Panc1 (cell line): ENCODE results near the gene LRMDA. TPM values are rescaled to one million over a fixed set of nuclear protein-coding genes. Genes with fewer than 3 reads are reported as not detected.

ENCODE experiments used
- ATAC-seq: fragments of 200-7000 bp; cut with Tn5 transposase; 2 replicates; pipeline ENCODE4 v1.9.1; 2020; ENCODE audit warnings: mild to moderate bottlenecking, moderate library complexity
- BruUV-seq: library from RNA; stranded (reverse); fragments of 400-500 nt; replicated peaks from 2 replicates; lab custom pipeline; 2021; lab: Mats Ljungman, UMichigan
- CTCF ChIA-PET: fragments of 300-600 bp; sonication (Branson Sonifier 250); formaldehyde crosslinking; loops from one replicate; lab custom pipeline; 2022; ENCODE audit warnings: antibody characterized with exemption; lab: Charles Lee
- POLR2A ChIA-PET: fragments of 300-600 bp; sonication (Branson Sonifier 250); formaldehyde crosslinking; loops from one replicate; lab custom pipeline; 2022; ENCODE audit warnings: antibody characterized with exemption; lab: Charles Lee
- DNase-seq: peaks from one replicate; pipeline ENCODE4 v3.0.0-alpha.2; 2010; ENCODE audit warnings: low read depth, low spot score
- H3K27ac ChIP-seq: 2 replicates; pipeline ENCODE4 v1.5.1; 2011; ENCODE audit warnings: mild to moderate bottlenecking, low read length, inconsistent platforms
- H3K27me3 ChIP-seq: fragments of 200-500 bp; sonication (Bioruptor generic); 2 replicates; pipeline ENCODE4 v1.6.0; 2014; ENCODE audit warnings: low read length, inconsistent platforms; ENCODE audit not compliant: control insufficient read depth, insufficient read depth
- H3K36me3 ChIP-seq: fragments of 200-500 bp; sonication (Bioruptor generic); 2 replicates; pipeline ENCODE4 v1.5.1; 2014; ENCODE audit warnings: inconsistent platforms, mild to moderate bottlenecking, low read length, moderate library complexity; ENCODE audit not compliant: control insufficient read depth, insufficient read depth
- H3K4me1 ChIP-seq: 2 replicates; pipeline ENCODE4 v1.5.1; 2011; ENCODE audit warnings: inconsistent platforms, mild to moderate bottlenecking, low read length, moderate library complexity; ENCODE audit not compliant: control insufficient read depth, insufficient read depth
- H3K4me3 ChIP-seq, 2 experiments: 2 replicates each; pipeline ENCODE4 v1.5.1; 2011 to 2012; ENCODE audit warnings: low read depth in 2 of 2, low read length in 2 of 2, mild to moderate bottlenecking in 2 of 2, inconsistent platforms in 1 of 2, moderate library complexity in 1 of 2
- H3K9me3 ChIP-seq: fragments of 200-500 bp; sonication (Bioruptor generic); 2 replicates; pipeline ENCODE4 v1.5.1; 2014; ENCODE audit warnings: low read depth, mild to moderate bottlenecking, inconsistent platforms, low read length, moderate library complexity; ENCODE audit not compliant: control insufficient read depth, insufficient read depth
- POLR2AphosphoS5 ChIP-seq: IDR thresholded peaks from 2 replicates; pipeline ENCODE4 v1.6.1; 2012; ENCODE audit warnings: mild to moderate bottlenecking, low read depth, low read length, moderate library complexity
- SIN3A ChIP-seq: IDR thresholded peaks from 2 replicates; pipeline ENCODE4 v1.6.1; 2012; ENCODE audit warnings: low read depth, mild to moderate bottlenecking, low read length, moderate library complexity, borderline replicate concordance; ENCODE audit not compliant: insufficient read depth
- TCF7L2 ChIP-seq: IDR thresholded peaks from 2 replicates; pipeline ENCODE4 v1.6.1; 2011; ENCODE audit warnings: mild to moderate bottlenecking, low read depth, low read length, inconsistent platforms
- in situ Hi-C: cut with HindIII; loops from 2 replicates; pipeline ENCODE4 v1.10.0; 2016; ENCODE audit warnings: low sequenced_read_pairs, low pct_unique_long_range_greater_than_20kb
- intact Hi-C: fragments of 100-400 bp; cut with micrococcal nuclease; formaldehyde crosslinking; loops from one replicate; pipeline ENCODE4 v1.10.0; 2022; ENCODE audit not compliant: unreplicated experiment
- total RNA-seq: library from RNA; stranded (reverse); gene quantifications from one replicate; pipeline ENCODE4 v1.2.1, GENCODE V29; 2021; ENCODE audit not compliant: unreplicated experiment
- TF ChIP-seq, protein P1 (sequence below), 2 experiments: IDR thresholded peaks; 2 replicates each; pipeline ENCODE4 v1.6.1; 2011 to 2012; ENCODE audit warnings: low read depth in 2 of 2, control low read depth in 1 of 2, low read length in 1 of 2, mild to moderate bottlenecking in 1 of 2, moderate library complexity in 1 of 2; ENCODE audit not compliant: insufficient read depth in 1 of 2
- TF ChIP-seq, protein P2 (sequence below): fragments of 450-650 bp; IDR thresholded peaks from 2 replicates; pipeline ENCODE4 v1.5.1; 2017; ENCODE audit warnings: mild to moderate bottlenecking

Gene LRMDA
- total RNA-seq, 1 experiment from 2014 or later: 1.2 TPM

GRCh38 chr10:75895259-75895658, 463.8 kb downstream of the LRMDA start:
- in situ Hi-C loops: no loop called here
- H3K27ac ChIP-seq: no peak overlapping the region
- H3K9me3 ChIP-seq: no peaks in the 10 kb centered on the region
- CTCF ChIA-PET: no interaction called here
- no peaks in the 10 kb centered on the region for H3K4me1 ChIP-seq
- ATAC-seq (no peak), DNase-seq (no peak)
- no peaks in the 10 kb centered on the region for H3K36me3 ChIP-seq
- POLR2A ChIA-PET: no interaction called here
- no peaks in the 10 kb centered on the region for H3K27me3 ChIP-seq
- TF ChIP-seq TCF7L2 (no peak), SIN3A (no peak), POLR2AphosphoS5 (no peak)
- TF ChIP-seq, protein P1, sequence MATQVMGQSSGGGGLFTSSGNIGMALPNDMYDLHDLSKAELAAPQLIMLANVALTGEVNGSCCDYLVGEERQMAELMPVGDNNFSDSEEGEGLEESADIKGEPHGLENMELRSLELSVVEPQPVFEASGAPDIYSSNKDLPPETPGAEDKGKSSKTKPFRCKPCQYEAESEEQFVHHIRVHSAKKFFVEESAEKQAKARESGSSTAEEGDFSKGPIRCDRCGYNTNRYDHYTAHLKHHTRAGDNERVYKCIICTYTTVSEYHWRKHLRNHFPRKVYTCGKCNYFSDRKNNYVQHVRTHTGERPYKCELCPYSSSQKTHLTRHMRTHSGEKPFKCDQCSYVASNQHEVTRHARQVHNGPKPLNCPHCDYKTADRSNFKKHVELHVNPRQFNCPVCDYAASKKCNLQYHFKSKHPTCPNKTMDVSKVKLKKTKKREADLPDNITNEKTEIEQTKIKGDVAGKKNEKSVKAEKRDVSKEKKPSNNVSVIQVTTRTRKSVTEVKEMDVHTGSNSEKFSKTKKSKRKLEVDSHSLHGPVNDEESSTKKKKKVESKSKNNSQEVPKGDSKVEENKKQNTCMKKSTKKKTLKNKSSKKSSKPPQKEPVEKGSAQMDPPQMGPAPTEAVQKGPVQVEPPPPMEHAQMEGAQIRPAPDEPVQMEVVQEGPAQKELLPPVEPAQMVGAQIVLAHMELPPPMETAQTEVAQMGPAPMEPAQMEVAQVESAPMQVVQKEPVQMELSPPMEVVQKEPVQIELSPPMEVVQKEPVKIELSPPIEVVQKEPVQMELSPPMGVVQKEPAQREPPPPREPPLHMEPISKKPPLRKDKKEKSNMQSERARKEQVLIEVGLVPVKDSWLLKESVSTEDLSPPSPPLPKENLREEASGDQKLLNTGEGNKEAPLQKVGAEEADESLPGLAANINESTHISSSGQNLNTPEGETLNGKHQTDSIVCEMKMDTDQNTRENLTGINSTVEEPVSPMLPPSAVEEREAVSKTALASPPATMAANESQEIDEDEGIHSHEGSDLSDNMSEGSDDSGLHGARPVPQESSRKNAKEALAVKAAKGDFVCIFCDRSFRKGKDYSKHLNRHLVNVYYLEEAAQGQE (IDR thresholded peaks at IDR 0.05; ENCODE audit: insufficient read depth in 1 of 2, low read depth in 2 of 2, low read length in 1 of 2): no peak
- TF ChIP-seq, protein P2, sequence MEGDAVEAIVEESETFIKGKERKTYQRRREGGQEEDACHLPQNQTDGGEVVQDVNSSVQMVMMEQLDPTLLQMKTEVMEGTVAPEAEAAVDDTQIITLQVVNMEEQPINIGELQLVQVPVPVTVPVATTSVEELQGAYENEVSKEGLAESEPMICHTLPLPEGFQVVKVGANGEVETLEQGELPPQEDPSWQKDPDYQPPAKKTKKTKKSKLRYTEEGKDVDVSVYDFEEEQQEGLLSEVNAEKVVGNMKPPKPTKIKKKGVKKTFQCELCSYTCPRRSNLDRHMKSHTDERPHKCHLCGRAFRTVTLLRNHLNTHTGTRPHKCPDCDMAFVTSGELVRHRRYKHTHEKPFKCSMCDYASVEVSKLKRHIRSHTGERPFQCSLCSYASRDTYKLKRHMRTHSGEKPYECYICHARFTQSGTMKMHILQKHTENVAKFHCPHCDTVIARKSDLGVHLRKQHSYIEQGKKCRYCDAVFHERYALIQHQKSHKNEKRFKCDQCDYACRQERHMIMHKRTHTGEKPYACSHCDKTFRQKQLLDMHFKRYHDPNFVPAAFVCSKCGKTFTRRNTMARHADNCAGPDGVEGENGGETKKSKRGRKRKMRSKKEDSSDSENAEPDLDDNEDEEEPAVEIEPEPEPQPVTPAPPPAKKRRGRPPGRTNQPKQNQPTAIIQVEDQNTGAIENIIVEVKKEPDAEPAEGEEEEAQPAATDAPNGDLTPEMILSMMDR: no peak
- no peak overlapping the region for H3K4me3 ChIP-seq
- intact Hi-C loops: no loop called here
- no TSS peak for BruUV-seq

DNA sequence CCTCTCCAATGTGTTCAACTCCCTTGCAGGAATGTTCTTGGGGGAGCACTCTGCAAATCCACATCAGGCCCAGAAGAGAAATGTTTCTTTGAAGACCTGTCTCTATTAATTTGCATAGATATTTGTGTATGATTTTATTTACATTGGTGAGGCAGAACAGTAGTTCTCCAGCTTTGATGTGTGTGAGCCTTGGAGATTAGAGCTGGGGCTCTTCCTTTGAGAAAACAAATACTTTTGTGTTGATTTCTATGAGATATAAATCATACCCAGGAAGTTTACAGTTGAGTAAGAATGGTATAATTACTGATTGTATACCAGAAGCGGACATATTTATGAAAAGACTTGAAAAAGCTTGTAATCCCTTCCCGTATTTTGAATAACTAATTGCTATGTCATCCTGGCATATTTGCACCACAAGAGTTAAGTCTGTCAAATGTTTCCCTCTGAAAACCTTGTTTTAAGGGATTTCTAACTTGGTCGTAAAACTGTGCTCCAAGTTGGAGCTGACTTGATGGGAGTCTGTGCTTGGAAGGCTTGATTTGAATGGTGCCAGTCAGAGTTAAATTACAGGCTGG, 468.5 kb downstream of the LRMDA start:
- Histone ChIP-seq H3K36me3 (no peaks in the 10 kb centered on the region), H3K9me3 (no peaks in the 10 kb centered on the region), H3K27me3 (peaks cover 9% of the 10 kb centered on the region; the same call in 1 of the 2 replicates), H3K4me3 (no peak overlapping the region), H3K4me1 (no peaks in the 10 kb centered on the region), H3K27ac (no peak overlapping the region)
- ChIA-PET POLR2A (no interaction called here), CTCF (no interaction called here)
- BruUV-seq: no TSS peak
- TF ChIP-seq TCF7L2 (no peak), POLR2AphosphoS5 (no peak), SIN3A (no peak)
- TF ChIP-seq, protein P2: no peak
- TF ChIP-seq, protein P1 (IDR thresholded peaks at IDR 0.05; ENCODE audit: insufficient read depth in 1 of 2, low read depth in 2 of 2, low read length in 1 of 2): no peak
- intact Hi-C loops (no loop called here), in situ Hi-C loops (no loop called here)
- DNase-seq: no peak
- no peak for ATAC-seq
